ENCODE data around the gene ANAPC2.

DNA sequence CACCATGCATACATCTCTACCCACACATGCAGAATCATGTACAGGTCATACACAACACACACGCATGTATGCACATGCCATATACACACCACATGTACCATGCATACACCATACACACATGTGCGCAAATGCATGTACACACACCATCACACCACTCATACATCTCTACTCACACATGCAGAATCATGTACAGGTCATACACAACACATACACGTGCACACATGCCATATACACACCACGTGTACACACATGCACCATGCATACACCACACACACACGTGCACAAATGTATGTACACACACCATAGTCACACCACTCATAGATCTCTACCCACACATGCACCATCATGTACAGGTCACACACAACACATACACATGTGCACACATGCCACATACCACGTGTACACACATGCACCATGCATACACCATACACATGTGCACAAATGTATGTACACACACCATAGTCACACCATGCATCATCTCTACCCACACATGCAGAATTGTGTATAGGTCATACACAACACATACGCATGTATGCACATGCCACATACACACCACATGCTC, 35.4 kb downstream of the ANAPC2 start:
- TF ChIP-seq, protein P1, sequence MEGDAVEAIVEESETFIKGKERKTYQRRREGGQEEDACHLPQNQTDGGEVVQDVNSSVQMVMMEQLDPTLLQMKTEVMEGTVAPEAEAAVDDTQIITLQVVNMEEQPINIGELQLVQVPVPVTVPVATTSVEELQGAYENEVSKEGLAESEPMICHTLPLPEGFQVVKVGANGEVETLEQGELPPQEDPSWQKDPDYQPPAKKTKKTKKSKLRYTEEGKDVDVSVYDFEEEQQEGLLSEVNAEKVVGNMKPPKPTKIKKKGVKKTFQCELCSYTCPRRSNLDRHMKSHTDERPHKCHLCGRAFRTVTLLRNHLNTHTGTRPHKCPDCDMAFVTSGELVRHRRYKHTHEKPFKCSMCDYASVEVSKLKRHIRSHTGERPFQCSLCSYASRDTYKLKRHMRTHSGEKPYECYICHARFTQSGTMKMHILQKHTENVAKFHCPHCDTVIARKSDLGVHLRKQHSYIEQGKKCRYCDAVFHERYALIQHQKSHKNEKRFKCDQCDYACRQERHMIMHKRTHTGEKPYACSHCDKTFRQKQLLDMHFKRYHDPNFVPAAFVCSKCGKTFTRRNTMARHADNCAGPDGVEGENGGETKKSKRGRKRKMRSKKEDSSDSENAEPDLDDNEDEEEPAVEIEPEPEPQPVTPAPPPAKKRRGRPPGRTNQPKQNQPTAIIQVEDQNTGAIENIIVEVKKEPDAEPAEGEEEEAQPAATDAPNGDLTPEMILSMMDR (IDR thresholded peaks at IDR 0.05; ENCODE audit: low read depth, low read length): no peak
- no peak for TF ChIP-seq EZH2phosphoT487 (IDR thresholded peaks at IDR 0.05; ENCODE audit: low read depth)

All from OCI-LY3 (cell line).